GM12874 (cell line): ENCODE measurements around the gene DMXL1.

Experiments used
- TF ChIP-seq, protein P1 (sequence below): IDR thresholded peaks from 2 replicates; pipeline ENCODE4 v1.5.1; 2011; ENCODE audit warnings: low read depth, mild to moderate bottlenecking, control low read depth, low read length, moderate library complexity; ENCODE audit not compliant: insufficient read depth

DMXL1 gene

DNA sequence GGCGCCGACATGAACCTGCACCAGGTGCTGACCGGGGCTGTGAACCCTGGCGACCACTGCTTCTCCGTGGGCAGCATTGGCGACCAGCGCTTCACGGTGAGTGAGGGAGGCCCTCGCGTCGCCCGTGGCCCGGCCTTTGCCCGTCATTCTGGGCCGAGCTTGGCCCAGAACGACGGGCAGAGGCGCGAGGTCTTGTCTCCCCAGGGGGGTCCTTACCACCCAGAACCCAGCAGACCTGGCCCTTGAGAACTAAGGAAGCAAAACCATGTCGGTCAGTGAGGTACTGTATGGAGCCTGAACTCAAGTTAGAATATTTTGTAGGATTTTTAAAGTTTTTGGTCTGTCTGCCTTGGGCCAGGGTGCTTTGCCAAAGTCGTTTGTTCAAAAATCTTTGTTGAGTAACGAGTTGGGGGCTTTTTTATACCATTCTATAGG lies 691 bp downstream of the DMXL1 start:
- TF ChIP-seq, protein P1, sequence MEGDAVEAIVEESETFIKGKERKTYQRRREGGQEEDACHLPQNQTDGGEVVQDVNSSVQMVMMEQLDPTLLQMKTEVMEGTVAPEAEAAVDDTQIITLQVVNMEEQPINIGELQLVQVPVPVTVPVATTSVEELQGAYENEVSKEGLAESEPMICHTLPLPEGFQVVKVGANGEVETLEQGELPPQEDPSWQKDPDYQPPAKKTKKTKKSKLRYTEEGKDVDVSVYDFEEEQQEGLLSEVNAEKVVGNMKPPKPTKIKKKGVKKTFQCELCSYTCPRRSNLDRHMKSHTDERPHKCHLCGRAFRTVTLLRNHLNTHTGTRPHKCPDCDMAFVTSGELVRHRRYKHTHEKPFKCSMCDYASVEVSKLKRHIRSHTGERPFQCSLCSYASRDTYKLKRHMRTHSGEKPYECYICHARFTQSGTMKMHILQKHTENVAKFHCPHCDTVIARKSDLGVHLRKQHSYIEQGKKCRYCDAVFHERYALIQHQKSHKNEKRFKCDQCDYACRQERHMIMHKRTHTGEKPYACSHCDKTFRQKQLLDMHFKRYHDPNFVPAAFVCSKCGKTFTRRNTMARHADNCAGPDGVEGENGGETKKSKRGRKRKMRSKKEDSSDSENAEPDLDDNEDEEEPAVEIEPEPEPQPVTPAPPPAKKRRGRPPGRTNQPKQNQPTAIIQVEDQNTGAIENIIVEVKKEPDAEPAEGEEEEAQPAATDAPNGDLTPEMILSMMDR, result no peak

DNA sequence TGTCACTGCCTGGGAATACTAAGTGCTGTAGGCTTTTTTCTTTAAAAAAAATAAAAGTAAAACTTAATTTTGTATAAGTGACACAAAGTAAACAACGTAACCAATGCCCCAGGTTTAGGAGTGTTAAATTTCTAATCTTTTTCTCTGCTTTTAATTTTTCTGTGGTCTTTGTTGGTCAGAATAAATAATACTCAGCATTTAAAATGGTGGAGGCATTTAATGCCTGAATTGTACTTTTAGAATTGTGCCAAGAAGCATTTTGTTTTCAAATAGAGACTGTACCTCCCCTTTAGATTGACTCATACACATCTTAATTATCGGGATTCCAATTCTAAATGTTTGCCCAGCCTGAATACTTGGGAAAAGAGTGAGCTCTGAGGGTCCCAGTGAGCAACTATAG lies 1.6 kb downstream of the DMXL1 start:
- TF ChIP-seq, protein P1, result no peak

DNA sequence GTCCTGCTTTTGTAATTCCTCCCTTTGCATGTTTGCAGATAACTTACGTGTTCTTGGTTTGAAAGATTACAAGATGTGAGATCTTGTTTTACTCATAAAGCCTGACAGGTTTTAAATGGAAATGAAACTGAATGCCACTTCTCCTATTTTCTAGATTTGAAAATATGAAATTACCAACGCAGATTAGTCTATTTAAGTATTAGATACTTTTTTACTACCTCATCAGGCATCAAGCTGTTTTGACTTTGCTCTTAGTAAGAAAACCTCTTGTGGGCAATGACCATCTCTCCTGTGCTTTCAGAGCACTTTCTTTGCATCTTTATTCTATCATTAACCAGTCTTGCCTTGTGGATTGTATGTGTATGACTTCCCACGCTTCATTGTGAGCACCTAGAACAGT lies 3.5 kb downstream of the DMXL1 start:
- TF ChIP-seq, protein P1, result no peak

DNA sequence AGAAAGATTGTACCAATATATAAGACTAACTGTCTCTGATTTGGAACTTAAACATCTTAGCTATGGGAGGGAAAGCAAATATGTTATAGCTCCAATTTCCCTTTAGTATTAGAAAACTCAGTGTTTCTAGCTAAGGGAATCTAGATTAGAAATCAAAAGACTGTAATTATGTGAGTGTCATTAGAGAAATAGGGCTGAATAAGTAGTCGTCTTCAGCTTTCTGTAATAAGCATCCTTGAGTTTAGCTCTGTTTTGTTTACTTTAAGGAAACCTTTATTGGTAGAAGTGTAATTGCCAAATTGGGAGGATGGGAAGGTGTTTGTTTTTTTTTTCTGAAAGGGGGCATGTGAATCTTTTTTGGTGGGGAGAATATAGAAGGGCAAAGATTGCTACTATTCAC lies 5.2 kb downstream of the DMXL1 start:
- TF ChIP-seq, protein P1, result no peak

DNA sequence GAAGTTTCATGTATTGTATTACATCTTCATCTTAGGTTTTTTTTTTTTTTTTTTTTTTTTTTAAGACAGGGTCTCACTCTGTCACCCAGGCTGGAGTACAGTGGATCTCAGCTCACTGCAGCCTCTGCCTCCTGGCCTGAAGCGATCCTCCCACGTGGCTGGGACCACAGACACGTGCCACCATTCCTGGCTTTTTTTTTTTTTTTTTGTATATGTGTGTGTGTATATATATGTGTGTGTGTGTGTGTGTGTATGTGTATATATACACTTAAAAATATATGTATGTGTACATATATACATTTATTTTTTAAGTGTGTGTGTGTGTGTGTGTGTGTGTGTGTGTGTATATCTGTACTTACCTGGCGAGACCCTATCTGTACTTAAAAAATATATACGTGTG lies 6.6 kb downstream of the DMXL1 start:
- TF ChIP-seq, protein P1, result no peak

DNA sequence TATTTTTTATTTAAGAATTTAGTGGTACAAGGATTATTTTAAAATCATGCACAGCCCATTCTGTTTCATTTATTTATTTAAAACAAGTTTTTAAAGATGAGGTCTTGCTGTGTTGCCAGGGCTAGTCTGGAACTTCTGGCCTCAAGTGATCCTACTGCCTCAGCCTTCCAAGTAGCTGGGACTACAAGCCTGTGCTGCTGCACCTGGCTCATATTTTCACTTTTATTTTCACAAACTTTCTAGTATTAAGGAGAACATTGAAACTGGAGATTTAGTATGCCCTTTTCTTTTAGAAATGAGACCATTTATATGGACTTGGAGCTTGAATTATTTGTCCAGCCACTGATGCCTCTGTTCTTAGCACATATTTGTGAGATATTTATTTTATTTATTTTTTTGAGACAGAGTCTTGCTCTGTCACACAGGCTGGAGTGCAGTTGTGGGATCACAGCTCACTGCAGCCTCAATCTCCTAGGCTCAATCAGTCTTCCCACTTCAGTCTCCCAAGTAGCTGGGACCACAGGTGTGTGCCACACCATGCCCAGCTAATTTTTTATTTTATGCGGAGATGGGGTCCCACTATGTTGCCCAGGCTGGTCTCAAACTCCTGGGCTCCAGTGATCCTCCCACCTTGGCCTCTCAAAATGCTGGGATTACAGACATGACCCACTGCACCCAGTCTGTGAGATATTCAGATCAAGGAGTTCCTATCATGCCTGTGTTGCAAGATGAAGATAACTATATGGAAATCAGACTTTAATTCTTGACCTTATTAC lies 7.4 kb downstream of the DMXL1 start:
- TF ChIP-seq, protein P1, result no peak

DNA sequence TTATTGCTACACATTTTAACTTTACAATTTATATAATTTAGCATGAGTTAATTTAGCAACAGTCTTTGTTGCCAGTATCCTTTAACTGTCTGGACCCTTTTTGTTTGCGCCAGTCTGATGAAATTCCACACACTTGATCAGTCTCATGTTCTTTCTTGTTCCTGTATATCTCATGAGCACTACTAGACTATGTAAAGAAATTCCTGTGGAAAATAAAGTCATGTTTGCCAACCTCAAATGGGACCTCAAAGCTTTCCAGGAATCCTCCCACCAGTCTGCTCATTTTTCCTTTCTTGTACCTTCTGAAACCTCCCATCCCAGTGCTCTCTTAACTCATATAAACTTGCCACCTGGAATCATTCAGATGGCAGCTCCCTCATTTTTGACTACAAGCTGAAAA lies 8.0 kb downstream of the DMXL1 start:
- TF ChIP-seq, protein P1, result no peak
